ENCODE measurements around the gene KIAA1671. TPM values are rescaled to one million over a fixed set of nuclear protein-coding genes. Genes with fewer than 3 reads are reported as not detected.

Gene KIAA1671
- polyA plus RNA-seq, 1 of the 3 experiments (the other 2 are of a cell fraction) = 7.4 TPM

DNA sequence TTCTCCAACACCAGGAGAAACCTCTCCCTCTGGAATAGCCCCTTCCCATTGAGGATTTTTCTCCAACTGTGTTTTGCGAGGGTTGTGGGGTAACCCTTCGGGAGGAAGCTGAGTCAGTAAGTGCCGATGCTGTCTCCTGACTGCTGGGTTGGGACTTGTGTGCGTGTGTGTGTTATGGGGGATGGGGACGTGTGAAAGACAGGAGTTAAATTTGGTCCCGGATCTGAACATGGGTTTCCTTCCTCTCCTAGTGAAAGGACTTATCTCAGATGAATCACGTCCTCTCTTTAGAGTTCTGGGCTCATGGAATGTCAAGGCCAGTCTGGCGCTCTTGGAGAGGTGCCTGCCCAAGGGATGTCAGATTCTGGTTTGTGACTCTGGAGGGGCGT, 33.3 kb downstream of the KIAA1671 start (continued):
- TF ChIP-seq, protein P1, sequence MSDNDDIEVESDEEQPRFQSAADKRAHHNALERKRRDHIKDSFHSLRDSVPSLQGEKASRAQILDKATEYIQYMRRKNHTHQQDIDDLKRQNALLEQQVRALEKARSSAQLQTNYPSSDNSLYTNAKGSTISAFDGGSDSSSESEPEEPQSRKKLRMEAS (IDR thresholded peaks at IDR 0.05; ENCODE audit: low read depth) = 0 out of 2 replicates have a peak, but pooled peaks have one; percentile 58
- TF ChIP-seq TCF12 (IDR thresholded peaks at IDR 0.05) = peak; percentile 60

- TF ChIP-seq RAD21 (IDR thresholded peaks at IDR 0.05; ENCODE audit: low read length) (no peak), FOSL2 (IDR thresholded peaks at IDR 0.05; ENCODE audit: borderline replicate concordance, low read depth) (no peak), RXRA (IDR thresholded peaks at IDR 0.05; ENCODE audit: borderline replicate concordance, low read depth) (no peak), FOXJ3 (CRISPR knock-in tag; IDR thresholded peaks at IDR 0.05) (no peak), RFX5 (IDR thresholded peaks at IDR 0.05; ENCODE audit: low read length) (no peak), SIN3A (IDR thresholded peaks at IDR 0.05; ENCODE audit: borderline replicate concordance, low read depth, low read length) (no peak)
- TF ChIP-seq, protein P2, sequence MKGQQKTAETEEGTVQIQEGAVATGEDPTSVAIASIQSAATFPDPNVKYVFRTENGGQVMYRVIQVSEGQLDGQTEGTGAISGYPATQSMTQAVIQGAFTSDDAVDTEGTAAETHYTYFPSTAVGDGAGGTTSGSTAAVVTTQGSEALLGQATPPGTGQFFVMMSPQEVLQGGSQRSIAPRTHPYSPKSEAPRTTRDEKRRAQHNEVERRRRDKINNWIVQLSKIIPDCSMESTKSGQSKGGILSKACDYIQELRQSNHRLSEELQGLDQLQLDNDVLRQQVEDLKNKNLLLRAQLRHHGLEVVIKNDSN (IDR thresholded peaks at IDR 0.05; ENCODE audit: borderline replicate concordance, low read depth) = no peak
- TF ChIP-seq, protein P3, sequence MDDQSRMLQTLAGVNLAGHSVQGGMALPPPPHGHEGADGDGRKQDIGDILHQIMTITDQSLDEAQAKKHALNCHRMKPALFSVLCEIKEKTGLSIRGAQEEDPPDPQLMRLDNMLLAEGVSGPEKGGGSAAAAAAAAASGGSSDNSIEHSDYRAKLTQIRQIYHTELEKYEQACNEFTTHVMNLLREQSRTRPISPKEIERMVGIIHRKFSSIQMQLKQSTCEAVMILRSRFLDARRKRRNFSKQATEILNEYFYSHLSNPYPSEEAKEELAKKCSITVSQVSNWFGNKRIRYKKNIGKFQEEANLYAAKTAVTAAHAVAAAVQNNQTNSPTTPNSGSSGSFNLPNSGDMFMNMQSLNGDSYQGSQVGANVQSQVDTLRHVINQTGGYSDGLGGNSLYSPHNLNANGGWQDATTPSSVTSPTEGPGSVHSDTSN (IDR thresholded peaks at IDR 0.05) = no peak
- H2AFZ ChIP-seq (ENCODE audit: low read depth) = no peak overlapping the region
- WGBS (ENCODE audit: low lambda C conversion rate) = 92% methylated on average over 4 of the region's 4 CpGs
- H3F3A ChIP-seq (replicated peaks; ENCODE audit: insufficient read depth) = peaks cover 17% of the 10 kb centered on the region
- H3K4me3 ChIP-seq (ENCODE audit: low read depth in 2 of 2, low read length in 1 of 2) = no peak overlapping the region
- H3K9me2 ChIP-seq = no peaks in the 10 kb centered on the region
- no peak overlapping the region for H3K9ac ChIP-seq
- H4K20me1 ChIP-seq (ENCODE audit: insufficient read depth) = no peaks in the 10 kb centered on the region
- peaks cover 3 to 33% of the 10 kb centered on the region in 2 experiments; a peak in 3 of 4 replicates for H3K4me1 ChIP-seq (ENCODE audit: control insufficient read depth in 1 of 2, insufficient read depth in 2 of 2, low read depth in 1 of 2, low read length in 1 of 2)
- no peaks in the 10 kb centered on the region for H3K9me3 ChIP-seq
- no peak for DNase-seq
- H3K4me2 ChIP-seq = no peak overlapping the region
- H3K27me3 ChIP-seq (ENCODE audit: insufficient read depth) = no peaks in the 10 kb centered on the region
- H3K36me3 ChIP-seq (replicated peaks in 1 of 2; ENCODE audit: control insufficient read depth in 1 of 2, insufficient read depth in 2 of 2, low read length in 1 of 2) = no peaks in the 10 kb centered on the region
- ChIA-PET CTCF (no interaction called here), POLR2A (no interaction called here)
- H3K79me2 ChIP-seq (ENCODE audit: insufficient read depth) = peaks cover 36% of the 10 kb centered on the region
- H3K27ac ChIP-seq (ENCODE audit: low read depth in 2 of 2, low read length in 1 of 2) = peak overlapping the region in 1 of 2 experiments; percentile 25; a peak in 1 of 4 replicates
Measured at GRCh38 chr22:24986816-24987215, 34.3 kb downstream of the KIAA1671 start.

DNA sequence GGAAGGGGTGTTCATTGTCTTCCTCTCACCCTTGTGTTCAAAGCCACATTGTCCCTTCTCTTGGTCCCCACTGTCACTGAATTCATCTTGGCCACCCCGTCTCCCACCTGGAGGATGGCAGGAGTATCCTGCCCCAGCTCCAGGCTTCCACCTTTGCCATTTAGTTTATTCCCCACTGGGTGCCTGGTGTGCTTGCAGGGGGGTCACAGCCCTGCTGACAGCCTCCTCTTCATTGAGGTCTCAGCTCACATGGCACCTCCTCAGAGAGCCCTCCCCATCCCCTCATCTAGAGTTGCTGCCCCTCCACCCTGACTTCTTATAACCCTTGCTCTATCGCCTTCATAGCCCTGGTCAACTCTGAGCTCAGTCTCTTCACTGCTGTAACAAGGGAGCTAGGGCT, 36.6 kb downstream of the KIAA1671 start:
- CTCF ChIA-PET = interaction anchor here (0.6 to 1.6 kb wide), 3 partner anchors 13 to 215 kb away, joined by 3 to 6 read pairs (median 4); no protein-coding TSS in a partner anchor
- 95% methylated on average over 2 of the region's 2 CpGs for WGBS (ENCODE audit: low lambda C conversion rate)

More for the DNA sequence above, 36.6 kb downstream of the KIAA1671 start:
- H3K4me2 ChIP-seq = no peak overlapping the region
- H3K27me3 ChIP-seq (ENCODE audit: insufficient read depth) = no peaks in the 10 kb centered on the region
- DNase-seq = no peak
- H3K36me3 ChIP-seq (replicated peaks in 1 of 2; ENCODE audit: control insufficient read depth in 1 of 2, insufficient read depth in 2 of 2, low read length in 1 of 2) = no peaks in the 10 kb centered on the region
- no peak overlapping the region for H3K27ac ChIP-seq (ENCODE audit: low read depth in 2 of 2, low read length in 1 of 2)
- TF ChIP-seq RAD21 (IDR thresholded peaks at IDR 0.05; ENCODE audit: low read length) (no peak), EP300 (IDR thresholded peaks at IDR 0.05; ENCODE audit: borderline replicate concordance in 1 of 2, low read depth in 1 of 2, low read length in 1 of 2) (no peak), RXRA (IDR thresholded peaks at IDR 0.05; ENCODE audit: borderline replicate concordance, low read depth) (no peak), YY1 (IDR thresholded peaks at IDR 0.05; ENCODE audit: low read depth) (no peak), CTCF (IDR thresholded peaks at IDR 0.05) (no peak), RCOR1 (IDR thresholded peaks at IDR 0.05; ENCODE audit: low read length) (no peak), FOSL2 (IDR thresholded peaks at IDR 0.05; ENCODE audit: borderline replicate concordance, low read depth) (no peak)
- TF ChIP-seq, protein P1 (IDR thresholded peaks at IDR 0.05; ENCODE audit: low read depth) = no peak
- H3K79me2 ChIP-seq (ENCODE audit: insufficient read depth) = peaks cover 26% of the 10 kb centered on the region
- peaks cover 0 to 29% of the 10 kb centered on the region in 2 experiments; a peak in 3 of 4 replicates for H3K4me1 ChIP-seq (ENCODE audit: control insufficient read depth in 1 of 2, insufficient read depth in 2 of 2, low read depth in 1 of 2, low read length in 1 of 2)
- no peaks in the 10 kb centered on the region for H3K9me2 ChIP-seq
- POLR2A ChIA-PET = no interaction called here
- H3K4me3 ChIP-seq (ENCODE audit: low read depth in 2 of 2, low read length in 1 of 2) = no peak overlapping the region
- no peaks in the 10 kb centered on the region for H4K20me1 ChIP-seq (ENCODE audit: insufficient read depth)
- H3F3A ChIP-seq (replicated peaks; ENCODE audit: insufficient read depth) = peaks cover 17% of the 10 kb centered on the region
- no peak overlapping the region for H2AFZ ChIP-seq (ENCODE audit: low read depth)
- H3K9ac ChIP-seq = no peak overlapping the region
- no peaks in the 10 kb centered on the region for H3K9me3 ChIP-seq
